H1 (cell line): Measurements from ENCODE around the gene WDR76. TPM values are rescaled to one million over a fixed set of nuclear protein-coding genes. Genes with fewer than 3 reads are reported as not detected.

Source experiments
- CTCF ChIA-PET: fragments of 300-600 bp; sonication (Branson Sonifier 250); formaldehyde crosslinking; loops from one replicate; lab custom pipeline; 2021; ENCODE audit not compliant: partially characterized antibody; lab: Charles Lee
- POLR2A ChIA-PET: fragments of 300-600 bp; sonication (Branson Sonifier 250); formaldehyde crosslinking; loops from one replicate; lab custom pipeline; 2021; ENCODE audit warnings: inconsistent platforms; ENCODE audit not compliant: partially characterized antibody; lab: Charles Lee
- DNase-seq, 2 experiments: peaks; one replicate each; pipeline versions ENCODE4 v3.0.0 to v3.0.0-alpha.2; 2010 to 2022; ENCODE audit warnings: low spot score in 2 of 2, low read depth in 1 of 2, mixed read lengths in 1 of 2
- FAIRE-seq: peaks from 2 replicates; lab custom pipeline; 2011; peaks lifted over from hg19 to GRCh38; lab: Jason Lieb, UNC
- H2AFZ ChIP-seq: 2 replicates; pipeline ENCODE4 v1.8.1; 2012; ENCODE audit warnings: low read length, inconsistent platforms
- H2AK5ac ChIP-seq: 2 replicates; pipeline ENCODE4 v1.6.1; 2013; ENCODE audit warnings: low read depth, low read length
- H2BK120ac ChIP-seq: replicated peaks from 2 replicates; pipeline ENCODE3; 2013; ENCODE audit warnings: low read depth, low read length, inconsistent platforms
- H2BK12ac ChIP-seq: 2 replicates; pipeline ENCODE4 v1.6.1; 2013; ENCODE audit warnings: low read depth, low read length
- H2BK15ac ChIP-seq: 2 replicates; pipeline ENCODE4 v1.6.1; 2013; ENCODE audit warnings: low read length
- H2BK20ac ChIP-seq: 2 replicates; pipeline ENCODE4 v1.6.1; 2013; ENCODE audit warnings: low read length
- H2BK5ac ChIP-seq: 2 replicates; pipeline ENCODE4 v1.6.1; 2013; ENCODE audit warnings: low read depth, low read length
- H3K14ac ChIP-seq: 2 replicates; pipeline ENCODE4 v1.6.1; 2013; ENCODE audit warnings: inconsistent platforms; ENCODE audit not compliant: insufficient read length
- H3K18ac ChIP-seq: 2 replicates; pipeline ENCODE4 v1.6.1; 2013; ENCODE audit warnings: low read length; ENCODE audit errors: extremely low read depth
- H3K23ac ChIP-seq: 2 replicates; pipeline ENCODE4 v1.6.1; 2013; ENCODE audit warnings: inconsistent platforms; ENCODE audit not compliant: insufficient read length
- H3K23me2 ChIP-seq: 2 replicates; pipeline ENCODE4 v1.6.1; 2013; ENCODE audit warnings: low read depth, low read length
- H3K27ac ChIP-seq: 2 replicates; pipeline ENCODE4 v1.6.1; 2011; ENCODE audit warnings: low read depth, low read length, inconsistent platforms
- H3K27me3 ChIP-seq, 4 experiments: replicated peaks in 1 of 4; 1 replicate in 1 of 4; 2 replicates in 3 of 4; pipeline versions ENCODE4 v1.6.1 to v1.8.1; 2011 to 2013; ENCODE audit warnings: low read length in 3 of 4, mild to moderate bottlenecking in 3 of 4, inconsistent platforms in 2 of 4, mixed read lengths in 2 of 4, moderate library complexity in 1 of 4; ENCODE audit not compliant: control insufficient read depth in 3 of 4, insufficient read depth in 3 of 4; ENCODE audit errors: extremely low read depth in 1 of 4
- H3K36me3 ChIP-seq, 4 experiments: 2 replicates each; pipeline versions ENCODE4 v1.6.1 to v1.8.1; 2011 to 2013; ENCODE audit warnings: mild to moderate bottlenecking in 4 of 4, low read length in 3 of 4, moderate library complexity in 2 of 4, control low read depth in 1 of 4, inconsistent platforms in 1 of 4; ENCODE audit not compliant: insufficient read depth in 4 of 4, control insufficient read depth in 2 of 4
- H3K4ac ChIP-seq: replicated peaks from 2 replicates; pipeline ENCODE3; 2013; ENCODE audit warnings: low read length, low read depth, mixed read lengths, inconsistent platforms; ENCODE audit not compliant: insufficient read length
- H3K4me1 ChIP-seq, 4 experiments: replicated peaks in 1 of 4; 1 replicate in 1 of 4; 2 replicates in 3 of 4; pipeline versions ENCODE4 v1.6.1 to v1.8.1; 2011 to 2013; ENCODE audit warnings: low read length in 3 of 4, inconsistent platforms in 2 of 4, mixed read lengths in 1 of 4; ENCODE audit not compliant: insufficient read depth in 4 of 4, control insufficient read depth in 3 of 4
- H3K4me2 ChIP-seq, 2 experiments: 2 replicates each; pipeline versions ENCODE4 v1.6.1 to v1.8.1; 2011 to 2013; ENCODE audit warnings: low read depth in 2 of 2, low read length in 2 of 2, control low read depth in 1 of 2, inconsistent platforms in 1 of 2, mild to moderate bottlenecking in 1 of 2; ENCODE audit not compliant: insufficient read depth in 1 of 2
- H3K4me3 ChIP-seq, 4 experiments: fragments of 200-600, 300-600 bp in 1 of 4; sonication (generic), shearing (Covaris generic), sonication (Bioruptor Twin) in 1 of 4; 2 replicates each; pipeline versions ENCODE4 v1.5.1 to v1.8.1; 2011 to 2016; ENCODE audit warnings: low read length in 4 of 4, low read depth in 3 of 4, control low read depth in 2 of 4, inconsistent platforms in 2 of 4, mild to moderate bottlenecking in 2 of 4, mixed read lengths in 1 of 4, moderate library complexity in 1 of 4; ENCODE audit not compliant: insufficient read depth in 2 of 4; ENCODE audit errors: extremely low read depth in 1 of 4
- H3K56ac ChIP-seq: replicated peaks from 2 replicates; pipeline ENCODE3; 2013; ENCODE audit warnings: low read depth, mild to moderate bottlenecking, mixed read lengths, low read length, inconsistent platforms; ENCODE audit not compliant: insufficient read length
- H3K79me1 ChIP-seq: 2 replicates; pipeline ENCODE4 v1.6.1; 2013; ENCODE audit warnings: low read depth, low read length, control low read depth
- H3K79me2 ChIP-seq, 2 experiments: 2 replicates each; pipeline versions ENCODE4 v1.6.1 to v1.8.1; 2012 to 2013; ENCODE audit warnings: low read length in 2 of 2, mild to moderate bottlenecking in 2 of 2, inconsistent platforms in 1 of 2; ENCODE audit not compliant: insufficient read depth in 2 of 2, control insufficient read depth in 1 of 2
- H3K9ac ChIP-seq, 4 experiments: replicated peaks in 1 of 4; 1 replicate in 1 of 4; 2 replicates in 3 of 4; pipeline versions ENCODE4 v1.6.1 to v1.8.1; 2011 to 2013; ENCODE audit warnings: low read depth in 3 of 4, low read length in 3 of 4, control low read depth in 2 of 4, mild to moderate bottlenecking in 2 of 4, moderate library complexity in 2 of 4, inconsistent platforms in 1 of 4; ENCODE audit errors: extremely low read depth in 1 of 4
- H3K9me3 ChIP-seq, 2 experiments: 2 replicates each; pipeline versions ENCODE4 v1.6.1 to v1.8.1; 2012 to 2013; ENCODE audit warnings: mild to moderate bottlenecking in 2 of 2, moderate library complexity in 2 of 2, control low read depth in 1 of 2, inconsistent platforms in 1 of 2, low read depth in 1 of 2, low read length in 1 of 2, mixed read lengths in 1 of 2; ENCODE audit not compliant: insufficient read depth in 2 of 2
- H4K20me1 ChIP-seq, 2 experiments: replicated peaks in 1 of 2; 2 replicates each; pipeline versions ENCODE3 to v1.8.1; 2011 to 2013; ENCODE audit warnings: inconsistent platforms in 2 of 2, low read length in 2 of 2, mild to moderate bottlenecking in 1 of 2; ENCODE audit not compliant: insufficient read depth in 2 of 2, control insufficient read depth in 1 of 2
- H4K5ac ChIP-seq: 2 replicates; pipeline ENCODE4 v1.6.1; 2013; ENCODE audit warnings: low read length, low read depth, mixed read lengths, inconsistent platforms; ENCODE audit not compliant: insufficient read length
- H4K8ac ChIP-seq: 2 replicates; pipeline ENCODE4 v1.8.0; 2013; ENCODE audit warnings: mild to moderate bottlenecking, moderate library complexity, low read length, inconsistent platforms; ENCODE audit not compliant: insufficient read depth; ENCODE audit errors: extremely low read depth
- H4K91ac ChIP-seq: replicated peaks from 2 replicates; pipeline ENCODE3; 2013; ENCODE audit warnings: low read length, mixed read lengths, inconsistent platforms; ENCODE audit not compliant: insufficient read length
- BACH1 ChIP-seq: IDR thresholded peaks from 2 replicates; pipeline ENCODE4 v1.6.1; 2012; ENCODE audit warnings: low read length, improper control_type of control experiment
- BRCA1 ChIP-seq: IDR thresholded peaks from 2 replicates; pipeline ENCODE4 v1.6.1; 2012; ENCODE audit warnings: low read depth, low read length, improper control_type of control experiment
- CREB1 ChIP-seq: IDR thresholded peaks from 2 replicates; pipeline ENCODE4 v1.6.1; 2012; ENCODE audit warnings: inconsistent platforms
- EZH2 ChIP-seq: fragments of 200-600 bp; sonication (generic); IDR thresholded peaks from 2 replicates; pipeline ENCODE4 v1.7.1; 2012; ENCODE audit warnings: low read depth, mild to moderate bottlenecking, moderate library complexity, low read length, inconsistent platforms; ENCODE audit not compliant: severe bottlenecking
- GABPA ChIP-seq: IDR thresholded peaks from 2 replicates; pipeline ENCODE4 v1.6.1; 2011; ENCODE audit warnings: mild to moderate bottlenecking, low read length, moderate library complexity, borderline replicate concordance; ENCODE audit not compliant: insufficient read depth
- KDM4A ChIP-seq: IDR thresholded peaks from one replicate; pipeline ENCODE4 v1.7.1; 2012; ENCODE audit warnings: low read depth, mild to moderate bottlenecking, moderate library complexity, low read length, inconsistent platforms; ENCODE audit not compliant: severe bottlenecking
- POU5F1 ChIP-seq: IDR thresholded peaks from 2 replicates; pipeline ENCODE4 v1.6.1; 2011; ENCODE audit warnings: low read depth, mild to moderate bottlenecking, low read length, moderate library complexity
- RFX5 ChIP-seq: IDR thresholded peaks from 2 replicates; pipeline ENCODE4 v1.6.1; 2011; ENCODE audit warnings: low read depth, low read length, improper control_type of control experiment, borderline replicate concordance
- RNF2 ChIP-seq: fragments of 200-900, 300-1000 bp; sonication (generic); IDR thresholded peaks from 2 replicates; pipeline ENCODE4 v1.7.1; 2016; ENCODE audit warnings: borderline replicate concordance, low read depth, mild to moderate bottlenecking, antibody characterized with exemption, low read length; ENCODE audit not compliant: poor library complexity, severe bottlenecking; ENCODE audit errors: missing control alignments
- TCF12 ChIP-seq: IDR thresholded peaks from 2 replicates; pipeline ENCODE4 v1.6.1; 2011; ENCODE audit warnings: low read depth, mild to moderate bottlenecking, low read length
- YY1 ChIP-seq: IDR thresholded peaks from 2 replicates; pipeline ENCODE4 v1.6.1; 2011; ENCODE audit warnings: low read depth, mild to moderate bottlenecking, low read length
- ZNF274 ChIP-seq: IDR thresholded peaks from 2 replicates; pipeline ENCODE4 v1.7.0; 2012; ENCODE audit warnings: low read length, borderline replicate concordance; ENCODE audit errors: extremely low read depth
- WGBS, 2 experiments: shearing (Covaris generic) in 1 of 2; methylation state at CpG; one replicate each; pipeline versions ENCODE4 v1.1.6 to v1.1.7; 2013 to 2015; ENCODE audit warnings: low lambda C conversion rate in 2 of 2, mixed read lengths in 2 of 2, inconsistent platforms in 1 of 2, low coverage in 1 of 2, missing lambda C conversion rate in 1 of 2; ENCODE audit not compliant: insufficient replicate concordance in 2 of 2, insufficient coverage in 1 of 2, insufficient read length in 1 of 2; ENCODE audit errors: extremely low coverage in 1 of 2, missing lambda C conversion rate in 1 of 2; 5-methylcytosine and 5-hydroxymethylcytosine counted together
- polyA plus RNA-seq, 7 experiments: library from polyadenylated mRNA; depleted of rRNA in 3 of 7; stranded (reverse) in 5 of 7; unstranded in 2 of 7; fragments of >200 nt in 5 of 7; fragments of 200-250 nt in 2 of 7; gene quantifications; 1 replicate in 5 of 7; 2 replicates in 1 of 7; 4 replicates in 1 of 7; pipeline versions ENCODE4 v1.2.1 to v1.2.3, GENCODE V29; 2011 to 2013; ENCODE audit warnings: missing spikeins in 2 of 7, mixed read lengths in 2 of 7
- total RNA-seq: library from RNA; stranded (reverse); fragmentation: NEBNext Ultra II Directional; extraction: Animal tissue kit (Norgen Biotek cat#: 25700); gene quantifications from 2 replicates; pipeline ENCODE4 v1.2.1, GENCODE V29; 2021

Gene WDR76
- total and polyA plus RNA-seq, 2 of the 8 experiments (the other 6 are each of a cell fraction or from before 2014, with no cell fraction given): 4.1 to 18.9 TPM

DNA sequence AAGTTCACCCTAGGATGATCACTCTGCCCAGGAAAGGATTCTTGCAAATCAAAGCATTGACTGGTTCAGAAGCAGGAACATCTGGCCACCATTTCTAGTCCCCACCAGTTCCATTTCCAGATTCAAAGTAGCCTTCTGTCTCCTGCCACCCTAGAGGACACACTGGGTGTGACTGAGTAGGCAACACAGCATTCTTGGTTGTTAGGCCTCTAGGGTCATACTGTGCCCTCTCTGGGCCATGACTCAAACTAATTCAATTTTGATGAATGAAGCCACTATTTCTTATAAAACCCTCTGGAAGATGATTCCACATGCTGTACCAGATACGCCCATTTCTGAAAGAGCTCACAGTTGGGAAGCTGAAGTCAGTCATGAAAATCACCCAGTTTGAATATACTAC lies 69.7 kb downstream of the WDR76 start:
- H2BK120ac ChIP-seq: no peak overlapping the region
- H4K5ac ChIP-seq: no peak overlapping the region
- H3K14ac ChIP-seq: no peak overlapping the region
- H3K4ac ChIP-seq: no peak overlapping the region
- H3K56ac ChIP-seq: no peak overlapping the region
- no peak overlapping the region for H2BK15ac ChIP-seq
- ChIA-PET CTCF (interaction anchor here (1.0 to 3.2 kb wide), 2 partner anchors 14 to 17 kb away, joined by 3 to 20 read pairs; no protein-coding TSS in a partner anchor), POLR2A (interaction anchor here (0.6 to 1.3 kb wide), 3 partner anchors 8 to 20 kb away, joined by 3 to 4 read pairs (median 3); no protein-coding TSS in a partner anchor)
- H3K23ac ChIP-seq: no peak overlapping the region
- WGBS, 2 experiments: 83% methylated on average over 1 of the region's 1 CpG; no CpG with 5 or more reads in 1 of the 2 experiments
- no peak overlapping the region for H2AK5ac ChIP-seq
- H3K9me3 ChIP-seq: no peaks in the 10 kb centered on the region
- H4K91ac ChIP-seq: no peak overlapping the region
- H3K36me3 ChIP-seq: 0 out of 8 replicates have a peak, but pooled peaks cover 0 to 2% (median 0%) of the 10 kb centered on the region in 4 experiments
- no peaks in the 10 kb centered on the region for H3K79me2 ChIP-seq
- H3K18ac ChIP-seq: no peak overlapping the region
- FAIRE-seq (no peak), DNase-seq (no peak)
- H3K79me1 ChIP-seq: no peaks in the 10 kb centered on the region
- H4K20me1 ChIP-seq: peaks cover 0 to 2% of the 10 kb centered on the region in 2 experiments
- no peak overlapping the region for H2AFZ ChIP-seq
- H3K27ac ChIP-seq: no peak overlapping the region
- no peaks in the 10 kb centered on the region for H3K27me3 ChIP-seq
- no peak overlapping the region for H2BK20ac ChIP-seq
- H4K8ac ChIP-seq: no peak overlapping the region
- no peak overlapping the region for H2BK12ac ChIP-seq
- H3K4me3 ChIP-seq: no peak overlapping the region
- no peak overlapping the region for H2BK5ac ChIP-seq
- TF ChIP-seq GABPA (no peak), KDM4A (no peak), ZNF274 (no peak), BRCA1 (no peak), EZH2 (no peak), POU5F1 (no peak), TCF12 (no peak), BACH1 (no peak), RFX5 (no peak), RNF2 (no peak), CREB1 (no peak), YY1 (no peak)
- no peaks in the 10 kb centered on the region for H3K23me2 ChIP-seq
- no peak overlapping the region for H3K9ac ChIP-seq
- peaks cover 0 to 1% (median 0%) of the 10 kb centered on the region in 4 experiments; a peak in 1 of 7 replicates for H3K4me1 ChIP-seq
- H3K4me2 ChIP-seq: no peak overlapping the region
